Stomach smooth muscle (tissue), 2 donors: ENCODE results near the gene REEP3.

Experiments
- H3K27ac ChIP-seq: one replicate; pipeline ENCODE4 v1.7.0; 2013; ENCODE audit warnings: mild to moderate bottlenecking, low read length, inconsistent platforms
- H3K27me3 ChIP-seq, 2 donors: one replicate each; pipeline ENCODE4 v1.7.0; 2013; ENCODE audit warnings: low read length in 2 of 2; ENCODE audit not compliant: insufficient read depth in 2 of 2, control insufficient read depth in 1 of 2
- H3K36me3 ChIP-seq, 2 donors: one replicate each; pipeline ENCODE4 v1.7.0; 2013; ENCODE audit warnings: low read length in 2 of 2; ENCODE audit not compliant: control insufficient read depth in 2 of 2, insufficient read depth in 2 of 2
- H3K4me1 ChIP-seq: one replicate; pipeline ENCODE4 v1.7.0; 2013; ENCODE audit warnings: low read length; ENCODE audit not compliant: control insufficient read depth, insufficient read depth
- H3K4me3 ChIP-seq, 2 donors: one replicate each; pipeline ENCODE4 v1.7.0; 2013; ENCODE audit warnings: low read length in 2 of 2
- H3K9ac ChIP-seq, 2 donors: one replicate each; pipeline ENCODE4 v1.7.0; 2013; ENCODE audit warnings: low read length in 2 of 2, mild to moderate bottlenecking in 1 of 2
- H3K9me3 ChIP-seq, 2 donors: one replicate each; pipeline ENCODE4 v1.7.0; 2013; ENCODE audit warnings: low read length in 2 of 2; ENCODE audit not compliant: control insufficient read depth in 2 of 2
- donor health status: healthy.
- donor health status: Pancreatic carcinoma.

Gene REEP3

DNA sequence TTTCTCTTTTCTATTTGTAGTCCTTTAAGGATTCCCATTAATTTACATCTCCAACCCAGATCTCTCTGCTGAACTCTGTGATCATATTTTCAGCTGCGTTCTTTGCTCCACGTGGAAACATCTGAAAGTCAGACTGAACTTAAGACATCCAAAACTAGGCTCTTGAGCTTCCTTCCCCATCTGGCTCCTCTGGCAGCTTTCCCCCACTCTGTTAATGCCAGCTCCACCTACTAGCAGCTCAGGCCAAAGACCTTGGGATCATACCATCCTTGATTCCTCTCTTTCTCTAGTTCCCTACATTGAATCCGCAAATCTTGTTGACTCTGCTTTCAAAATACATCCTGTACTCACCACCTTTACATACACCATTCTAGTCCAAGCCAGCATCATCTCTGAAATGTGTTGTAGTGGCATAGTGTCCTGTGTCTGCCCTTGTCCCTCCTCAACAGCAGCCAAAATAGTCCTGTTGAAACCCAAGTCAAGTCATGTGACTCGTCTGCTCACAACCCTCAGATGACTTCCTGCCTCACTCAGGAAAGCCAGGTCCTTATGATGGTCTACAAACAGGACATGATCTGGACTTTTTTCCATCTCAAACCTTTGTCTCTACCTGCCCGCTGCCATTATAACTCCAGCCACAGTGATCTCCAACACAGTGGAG is 7.0 kb downstream of the REEP3 start:
- no peak overlapping the region for H3K9ac ChIP-seq
- H3K4me1 ChIP-seq, result peaks cover 14% of the 10 kb centered on the region
- H3K36me3 ChIP-seq, result no peaks in the 10 kb centered on the region
- no peaks in the 10 kb centered on the region for H3K27me3 ChIP-seq
- H3K4me3 ChIP-seq, result no peak overlapping the region
- H3K27ac ChIP-seq, result no peak overlapping the region
- no peaks in the 10 kb centered on the region for H3K9me3 ChIP-seq

DNA sequence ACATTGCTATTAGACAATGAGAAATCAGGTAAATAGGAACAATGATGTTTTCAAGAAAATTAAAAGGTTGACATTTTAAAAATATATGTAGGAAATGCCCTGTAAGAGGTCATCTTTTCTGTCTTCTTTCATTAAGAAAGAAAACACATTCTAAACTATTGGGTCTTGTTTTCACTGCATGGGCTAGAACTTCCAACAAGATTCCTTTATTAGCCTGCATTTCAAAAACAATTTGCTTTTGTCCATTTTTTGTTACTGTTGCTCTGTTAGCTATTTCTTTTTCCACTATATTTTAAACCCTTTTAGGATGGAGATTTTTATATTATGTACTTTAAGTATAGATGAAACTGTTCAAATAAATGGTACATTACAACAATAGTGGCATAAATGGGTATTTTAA is 9.2 kb downstream of the REEP3 start:
- Histone ChIP-seq H3K27ac (no peak overlapping the region), H3K9me3 (no peaks in the 10 kb centered on the region), H3K4me3 (no peak overlapping the region), H3K4me1 (no peaks in the 10 kb centered on the region), H3K27me3 (no peaks in the 10 kb centered on the region), H3K9ac (no peak overlapping the region), H3K36me3 (no peaks in the 10 kb centered on the region)

DNA sequence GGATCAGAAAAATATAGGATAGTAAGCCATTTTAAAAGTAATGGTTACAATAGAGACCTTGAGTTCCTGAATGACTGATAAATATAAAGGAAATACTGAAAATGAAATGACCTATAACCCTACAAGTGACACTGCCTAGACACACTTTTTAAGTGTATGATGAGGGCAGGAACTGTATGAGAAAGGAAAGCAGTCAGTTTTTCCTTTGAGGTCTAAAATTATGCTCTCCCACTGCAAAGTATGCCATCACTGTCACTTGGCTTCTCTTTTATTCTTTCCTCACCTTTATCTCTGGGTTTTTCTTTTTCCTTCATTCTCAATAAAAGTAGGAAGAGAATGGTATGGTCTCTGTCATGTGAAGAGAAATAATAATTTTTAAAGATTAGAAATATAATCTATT is 13.5 kb downstream of the REEP3 start:
- Histone ChIP-seq H3K9me3 (no peaks in the 10 kb centered on the region), H3K27ac (no peak overlapping the region), H3K4me1 (no peaks in the 10 kb centered on the region), H3K36me3 (no peaks in the 10 kb centered on the region), H3K4me3 (no peak overlapping the region), H3K9ac (no peak overlapping the region), H3K27me3 (no peaks in the 10 kb centered on the region)

DNA sequence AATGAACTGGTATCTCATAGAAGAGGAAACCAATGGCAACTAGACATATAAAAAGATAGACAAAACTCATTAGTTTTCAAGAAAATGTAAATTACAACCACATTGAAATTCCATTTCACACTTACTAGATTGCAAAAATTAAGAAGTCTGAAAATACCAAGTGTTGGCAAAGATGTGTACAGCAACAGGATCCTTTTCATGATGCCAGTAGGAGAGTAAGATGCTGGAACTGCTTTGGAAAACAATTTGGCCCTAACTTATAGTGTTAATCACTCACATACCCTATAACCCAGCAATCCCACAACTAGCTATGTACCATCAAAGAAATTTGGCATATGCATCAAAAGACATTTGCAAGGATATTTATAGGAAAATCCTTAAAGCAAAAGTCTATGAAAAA is 15.5 kb downstream of the REEP3 start:
- no peaks in the 10 kb centered on the region for H3K9me3 ChIP-seq
- H3K4me3 ChIP-seq, result no peak overlapping the region
- no peaks in the 10 kb centered on the region for H3K4me1 ChIP-seq
- H3K9ac ChIP-seq, result no peak overlapping the region
- no peaks in the 10 kb centered on the region for H3K36me3 ChIP-seq
- H3K27me3 ChIP-seq, result no peaks in the 10 kb centered on the region
- H3K27ac ChIP-seq, result no peak overlapping the region

DNA sequence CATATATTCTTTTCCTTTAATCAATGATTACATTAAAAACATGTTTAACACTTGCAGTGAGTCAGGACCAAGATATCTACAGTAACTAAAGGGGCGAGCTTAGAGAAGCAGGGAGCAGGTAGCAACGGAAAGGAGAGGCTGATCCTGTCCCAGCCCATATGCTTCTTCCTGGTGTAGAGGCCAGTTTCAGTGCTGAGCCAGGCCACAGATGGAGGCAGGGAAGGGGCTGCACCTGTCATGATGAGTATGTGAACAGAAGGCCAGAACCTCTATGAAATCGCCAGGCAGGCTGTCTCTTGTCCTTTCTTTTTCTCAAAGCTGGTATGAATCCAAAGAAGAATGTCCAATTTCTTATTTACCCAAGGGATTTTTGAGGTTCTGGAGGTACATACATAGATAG is 16.3 kb downstream of the REEP3 start:
- H3K9ac ChIP-seq, result no peak overlapping the region
- H3K36me3 ChIP-seq, result no peaks in the 10 kb centered on the region
- no peak overlapping the region for H3K4me3 ChIP-seq
- H3K9me3 ChIP-seq, result no peaks in the 10 kb centered on the region
- no peaks in the 10 kb centered on the region for H3K4me1 ChIP-seq
- no peaks in the 10 kb centered on the region for H3K27me3 ChIP-seq
- H3K27ac ChIP-seq, result no peak overlapping the region

DNA sequence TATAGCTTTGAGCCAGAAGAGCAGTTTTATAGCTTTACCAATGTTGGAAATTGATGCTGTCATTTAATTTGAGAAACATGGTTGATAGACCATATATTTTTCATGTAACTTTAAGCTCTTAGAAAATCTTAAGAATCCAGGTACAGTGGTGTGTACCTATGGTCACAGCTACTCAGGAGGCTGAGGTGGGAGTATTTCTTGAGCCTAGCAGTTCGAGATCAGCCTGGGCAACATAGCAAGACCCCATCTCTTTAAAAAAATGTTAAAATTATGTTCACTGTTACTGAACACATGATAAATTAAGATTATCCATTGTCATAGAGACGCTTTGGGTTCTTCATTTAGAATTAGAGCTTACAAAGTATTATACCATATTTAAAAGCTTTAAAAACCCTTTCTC is 18.2 kb downstream of the REEP3 start:
- Histone ChIP-seq H3K27me3 (no peaks in the 10 kb centered on the region), H3K27ac (no peak overlapping the region), H3K9me3 (no peaks in the 10 kb centered on the region), H3K9ac (no peak overlapping the region), H3K36me3 (no peaks in the 10 kb centered on the region), H3K4me3 (no peak overlapping the region), H3K4me1 (no peaks in the 10 kb centered on the region)

DNA sequence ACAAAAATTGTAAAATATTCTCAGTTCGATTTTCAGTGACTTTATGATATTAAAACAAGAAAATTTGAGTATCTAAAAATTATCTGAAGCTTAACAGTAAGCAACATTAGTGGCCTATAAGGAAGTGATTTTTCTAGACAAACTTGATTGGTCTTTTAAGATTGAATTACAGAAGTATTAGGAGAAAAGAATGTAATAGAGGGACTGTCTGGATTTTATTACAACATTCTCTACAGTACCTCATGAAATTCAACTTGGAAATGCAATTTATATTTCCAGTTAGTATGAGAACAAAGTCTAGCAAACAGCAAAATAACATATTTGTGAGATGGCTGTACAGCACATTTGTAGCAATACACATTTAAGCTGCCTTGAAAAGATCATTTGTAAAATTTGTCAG is 18.8 kb downstream of the REEP3 start:
- Histone ChIP-seq H3K4me3 (no peak overlapping the region), H3K4me1 (no peaks in the 10 kb centered on the region), H3K9me3 (no peaks in the 10 kb centered on the region), H3K27ac (no peak overlapping the region), H3K36me3 (no peaks in the 10 kb centered on the region), H3K27me3 (no peaks in the 10 kb centered on the region), H3K9ac (no peak overlapping the region)

DNA sequence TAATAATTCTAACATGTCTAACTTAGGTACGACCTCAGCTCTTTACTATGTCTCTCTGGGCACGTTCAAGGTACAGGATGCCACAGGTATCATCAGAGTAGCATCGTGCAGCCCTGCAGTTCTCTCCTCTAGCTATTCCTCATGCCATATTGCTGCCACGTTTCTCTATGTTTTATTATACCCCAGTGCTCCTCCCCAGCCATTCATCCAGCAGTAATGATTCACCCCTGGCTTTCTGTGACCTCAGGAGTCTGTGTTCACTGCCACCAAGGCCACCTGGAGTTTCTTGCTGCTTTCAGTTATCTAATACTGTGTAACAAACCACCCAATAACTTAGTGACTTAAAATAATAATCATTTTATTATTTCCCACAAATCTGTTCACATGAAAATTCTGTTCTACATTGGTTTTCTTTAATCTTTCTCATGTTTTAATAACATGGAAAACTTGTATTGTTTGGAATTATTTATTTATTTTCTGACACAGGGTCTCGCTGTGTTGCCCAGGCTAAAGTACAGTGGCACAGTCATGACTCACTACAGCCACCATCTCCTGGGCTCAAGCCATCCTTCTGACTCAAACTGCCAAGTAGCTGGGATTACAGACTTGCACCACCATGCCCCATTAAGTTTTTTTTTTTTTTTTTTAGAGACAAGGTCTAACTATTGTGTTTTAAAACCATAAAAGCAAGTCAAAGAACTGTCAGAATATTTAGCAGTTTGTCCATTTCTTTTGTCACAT is 21.8 kb downstream of the REEP3 start:
- Histone ChIP-seq H3K9me3 (no peaks in the 10 kb centered on the region), H3K4me3 (no peak overlapping the region), H3K4me1 (peaks cover 5% of the 10 kb centered on the region), H3K27me3 (no peaks in the 10 kb centered on the region), H3K36me3 (no peaks in the 10 kb centered on the region), H3K27ac (no peak overlapping the region), H3K9ac (no peak overlapping the region)

DNA sequence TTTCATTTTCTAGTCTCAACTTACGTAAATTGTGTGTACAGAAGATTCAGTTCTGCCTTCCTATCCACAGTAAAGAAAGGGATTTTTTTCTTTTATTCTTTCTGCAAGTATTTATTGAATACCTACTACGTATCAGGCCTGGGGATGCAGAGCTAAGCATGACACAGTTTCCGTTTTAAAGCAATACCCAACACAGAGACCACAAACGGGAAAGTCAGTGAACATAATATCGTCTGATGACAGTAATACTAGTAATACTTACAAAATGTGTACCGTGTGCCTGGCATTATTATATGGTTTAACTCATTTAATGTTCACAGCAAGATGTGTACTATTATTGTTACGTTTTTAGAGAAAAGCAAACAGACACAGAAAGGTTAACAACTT is 22.4 kb downstream of the REEP3 start:
- Histone ChIP-seq H3K9ac (no peak overlapping the region), H3K27me3 (no peaks in the 10 kb centered on the region), H3K36me3 (no peaks in the 10 kb centered on the region), H3K9me3 (no peaks in the 10 kb centered on the region), H3K4me1 (peaks cover 5% of the 10 kb centered on the region), H3K4me3 (no peak overlapping the region), H3K27ac (no peak overlapping the region)

DNA sequence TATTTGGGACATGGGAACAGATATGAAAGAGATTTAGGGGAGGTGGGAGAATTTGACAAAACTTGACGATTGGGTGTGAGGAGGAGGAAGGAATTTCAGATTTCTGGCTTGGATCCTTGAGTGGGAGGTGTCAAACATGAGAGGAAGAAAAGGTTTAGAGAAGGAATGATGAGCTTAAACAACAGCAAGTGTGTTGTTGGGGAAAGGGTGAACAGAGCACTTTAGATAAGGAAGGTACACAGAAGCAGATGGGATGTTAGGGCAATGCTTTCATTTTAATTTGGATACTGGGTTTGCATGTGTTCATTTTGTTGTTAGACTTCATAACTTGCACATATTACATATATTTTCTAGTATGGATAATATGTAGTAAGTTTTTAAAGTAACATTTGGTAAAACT is 23.2 kb downstream of the REEP3 start:
- Histone ChIP-seq H3K4me1 (peaks cover 5% of the 10 kb centered on the region), H3K4me3 (no peak overlapping the region), H3K27ac (no peak overlapping the region), H3K36me3 (no peaks in the 10 kb centered on the region), H3K9ac (no peak overlapping the region), H3K9me3 (no peaks in the 10 kb centered on the region), H3K27me3 (no peaks in the 10 kb centered on the region)

DNA sequence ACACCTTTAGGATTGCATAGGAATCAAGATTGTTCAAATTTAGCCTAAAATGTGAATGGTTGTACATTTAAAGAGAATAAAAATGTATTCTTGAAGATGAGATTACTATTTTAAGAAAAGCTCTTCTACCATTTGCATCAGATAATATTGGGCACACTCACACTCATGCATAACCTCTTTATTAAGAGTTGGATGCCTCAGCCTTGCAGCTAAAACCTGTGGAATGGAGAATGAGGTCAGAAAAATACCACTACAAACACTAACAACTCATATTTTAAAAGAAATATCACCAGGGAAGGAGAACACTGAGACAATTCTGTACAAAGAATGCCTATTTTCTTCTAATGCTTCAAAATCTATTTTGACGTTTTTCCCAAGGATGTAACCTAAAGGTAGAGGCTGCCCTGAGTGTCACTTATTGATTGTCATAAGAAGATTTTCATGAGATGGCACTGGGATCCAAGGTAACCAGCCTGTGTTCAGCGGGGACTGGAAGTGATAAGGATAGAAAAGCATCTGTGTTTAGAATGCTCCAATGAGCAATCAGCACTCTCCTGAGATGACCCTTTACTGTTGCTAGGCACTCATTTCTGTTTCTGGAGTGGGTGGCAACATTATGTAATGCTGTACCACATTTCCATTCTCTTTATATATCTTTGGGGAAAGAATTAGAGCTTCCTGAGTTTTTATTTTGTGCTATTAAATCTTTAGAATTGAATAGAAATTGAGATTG is 26.6 kb downstream of the REEP3 start:
- Histone ChIP-seq H3K4me1 (peaks cover 5% of the 10 kb centered on the region), H3K9ac (no peak overlapping the region), H3K36me3 (no peaks in the 10 kb centered on the region), H3K9me3 (no peaks in the 10 kb centered on the region), H3K27me3 (no peaks in the 10 kb centered on the region), H3K4me3 (no peak overlapping the region), H3K27ac (no peak overlapping the region)
